T-helper 1 cell treated with Interleukin-12 subunit alpha and Interleukin-12 subunit beta and Interleukin-4 antibody, amounts not matched to agents 30 ng/mL and 1 ng/mL, for 36 hours (primary cell): ENCODE results near the gene CLN6. TPM values are rescaled to one million over a fixed set of nuclear protein-coding genes. Genes with fewer than 3 reads are reported as not detected.
"Not testable (repeated sequence)": the region's sequence is repeated elsewhere in the genome, so short reads cannot be mapped to it uniquely, and the experiment has no call there.

ENCODE experiments used
- intact Hi-C: fragments of 100-400 bp; cut with micrococcal nuclease; formaldehyde crosslinking; loops from one replicate; pipeline ENCODE4 v1.15.1; 2024
- total RNA-seq: library from RNA; stranded (reverse); gene quantifications from 2 replicates; pipeline ENCODE4 v1.2.3, GENCODE V29; 2022

CLN6 gene
- total RNA-seq, 1 donor from 2014 or later, result 69.1 TPM

GRCh38 chr15:68256675-68257450, 27.3 kb upstream of the CLN6 start:
- intact Hi-C loops, result loop anchor here (1.0 kb wide), 1 partner anchor 20 kb away; the partner anchor contains the start of gene FEM1B

- intact Hi-C loops, result loop anchor here (1.0 to 2.0 kb wide), 8 partner anchors 24 to 421 kb away; partner anchors contain the start of gene CLN6
These were observed 23.5 kb upstream of the CLN6 start for GRCh38 chr15:68252925-68253534.

GRCh38 chr15:68249058-68249713, 19.7 kb upstream of the CLN6 start:
- intact Hi-C loops, result no loop called here

- intact Hi-C loops, result no loop called here
These were observed 14.7 kb upstream of the CLN6 start for GRCh38 chr15:68244235-68244634.

GRCh38 chr15:68241088-68241935, 11.8 kb upstream of the CLN6 start:
- intact Hi-C loops, result no loop called here

- intact Hi-C loops, result no loop called here
These were observed 9.5 kb upstream of the CLN6 start for GRCh38 chr15:68239025-68239424.

- intact Hi-C loops, result no loop called here
These were observed 5.5 kb upstream of the CLN6 start for GRCh38 chr15:68235022-68235421.

- intact Hi-C loops, result not testable (repeated sequence)
These were observed 5.0 kb upstream of the CLN6 start for GRCh38 chr15:68234520-68234919.

- intact Hi-C loops, result no loop called here
These were observed 4.5 kb upstream of the CLN6 start for GRCh38 chr15:68234060-68234459.

GRCh38 chr15:68232937-68233336, 3.4 kb upstream of the CLN6 start:
- intact Hi-C loops, result no loop called here

- intact Hi-C loops, result no loop called here
These were observed 2.9 kb upstream of the CLN6 start for GRCh38 chr15:68232449-68232848.

- intact Hi-C loops, result loop anchor here (2.0 kb wide), 1 partner anchor 368 kb away; no protein-coding TSS in a partner anchor
These were observed 1.7 kb upstream of the CLN6 start for GRCh38 chr15:68231102-68231818.

GRCh38 chr15:68230157-68231100, 901 bp upstream of the CLN6 start:
- intact Hi-C loops, result loop anchor here (1.0 to 2.0 kb wide), 2 partner anchors 176 to 368 kb away; partner anchors contain the start of gene PIAS1

GRCh38 chr15:68228971-68229385, 550 bp downstream of the CLN6 start:
- intact Hi-C loops, result loop anchor here (1.0 to 2.0 kb wide), 4 partner anchors 20 to 389 kb away; partner anchors contain the start of genes FEM1B and RNU6-1

GRCh38 chr15:68228143-68228970, 1.2 kb downstream of the CLN6 start:
- intact Hi-C loops, result loop anchor here (2.0 kb wide), 2 partner anchors 20 to 24 kb away; no protein-coding TSS in a partner anchor

- intact Hi-C loops, result loop anchor here (2.0 kb wide), 2 partner anchors 19 to 25 kb away; no protein-coding TSS in a partner anchor
These were observed 1.8 kb downstream of the CLN6 start for GRCh38 chr15:68227643-68228142.

GRCh38 chr15:68225442-68225841, 4.1 kb downstream of the CLN6 start:
- intact Hi-C loops, result not testable (repeated sequence)
